Measurements from ENCODE around the gene CENPX.

Gene CENPX

GRCh38 chr17:82060001-82060380 is 37.3 kb upstream of the CENPX start:
- Histone ChIP-seq H3K36me3 (peaks cover 35 to 91% (median 85%) of the 10 kb centered on the region in 3 donors), H3K4me1 (peaks cover 0 to 19% (median 14%) of the 10 kb centered on the region in 4 donors), H3K27me3 (no peaks in the 10 kb centered on the region), H3K27ac (no peak overlapping the region), H3K4me3 (no peak overlapping the region), H3K9me3 (no peaks in the 10 kb centered on the region)
- TF ChIP-seq, protein P1, sequence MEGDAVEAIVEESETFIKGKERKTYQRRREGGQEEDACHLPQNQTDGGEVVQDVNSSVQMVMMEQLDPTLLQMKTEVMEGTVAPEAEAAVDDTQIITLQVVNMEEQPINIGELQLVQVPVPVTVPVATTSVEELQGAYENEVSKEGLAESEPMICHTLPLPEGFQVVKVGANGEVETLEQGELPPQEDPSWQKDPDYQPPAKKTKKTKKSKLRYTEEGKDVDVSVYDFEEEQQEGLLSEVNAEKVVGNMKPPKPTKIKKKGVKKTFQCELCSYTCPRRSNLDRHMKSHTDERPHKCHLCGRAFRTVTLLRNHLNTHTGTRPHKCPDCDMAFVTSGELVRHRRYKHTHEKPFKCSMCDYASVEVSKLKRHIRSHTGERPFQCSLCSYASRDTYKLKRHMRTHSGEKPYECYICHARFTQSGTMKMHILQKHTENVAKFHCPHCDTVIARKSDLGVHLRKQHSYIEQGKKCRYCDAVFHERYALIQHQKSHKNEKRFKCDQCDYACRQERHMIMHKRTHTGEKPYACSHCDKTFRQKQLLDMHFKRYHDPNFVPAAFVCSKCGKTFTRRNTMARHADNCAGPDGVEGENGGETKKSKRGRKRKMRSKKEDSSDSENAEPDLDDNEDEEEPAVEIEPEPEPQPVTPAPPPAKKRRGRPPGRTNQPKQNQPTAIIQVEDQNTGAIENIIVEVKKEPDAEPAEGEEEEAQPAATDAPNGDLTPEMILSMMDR (IDR thresholded peaks at IDR 0.05): no peak
- no peak for DNase-seq
- intact Hi-C loops (cut with DNase I; ENCODE audit: low total_unique reads): no loop called here

DNA sequence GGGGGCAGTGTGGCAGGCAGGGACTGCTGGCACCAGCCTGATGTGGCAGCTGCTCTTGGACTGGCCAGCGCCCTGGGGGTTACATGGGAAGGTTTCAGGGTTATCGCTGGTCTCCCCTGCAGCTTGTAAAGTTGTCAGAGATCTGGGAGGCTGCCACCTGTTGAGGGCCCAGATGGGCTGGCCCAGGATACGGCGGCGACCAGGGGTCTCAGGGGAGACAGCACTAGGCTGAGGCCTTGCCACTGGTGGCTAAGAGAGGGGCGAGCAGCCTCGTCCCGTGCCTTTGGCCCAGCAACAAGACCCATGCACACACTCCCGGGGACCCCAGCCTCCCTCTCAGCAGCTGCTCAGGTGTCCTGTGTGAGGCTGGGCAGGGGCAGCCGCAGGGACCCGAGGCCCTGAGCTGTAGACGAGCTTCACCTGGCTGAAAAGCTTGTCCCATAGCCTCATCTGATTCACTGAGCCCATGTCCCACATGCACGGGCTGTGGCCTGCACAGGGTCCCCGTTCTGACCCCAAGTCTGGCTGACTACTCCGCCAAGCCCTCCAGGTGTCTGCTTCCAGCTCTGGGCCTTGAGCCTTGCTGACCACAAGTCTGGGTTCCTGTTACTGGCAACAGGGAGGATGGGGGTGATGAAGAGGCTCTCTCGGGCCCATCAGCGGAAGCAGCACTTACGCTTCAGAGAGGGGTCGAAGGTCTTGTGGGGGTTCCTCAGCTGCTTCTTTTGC is 36.8 kb upstream of the CENPX start:
- no peak for DNase-seq
- no peaks in the 10 kb centered on the region for H3K9me3 ChIP-seq
- intact Hi-C loops (cut with DNase I; ENCODE audit: low total_unique reads): no loop called here
- no peaks in the 10 kb centered on the region for H3K27me3 ChIP-seq
- H3K27ac ChIP-seq: no peak overlapping the region
- H3K4me1 ChIP-seq: peaks cover 0 to 14% (median 8%) of the 10 kb centered on the region in 4 donors
- peaks cover 39 to 97% (median 90%) of the 10 kb centered on the region in 3 donors for H3K36me3 ChIP-seq
- H3K4me3 ChIP-seq: no peak overlapping the region
- TF ChIP-seq, protein P1 (IDR thresholded peaks at IDR 0.05): no peak

DNA sequence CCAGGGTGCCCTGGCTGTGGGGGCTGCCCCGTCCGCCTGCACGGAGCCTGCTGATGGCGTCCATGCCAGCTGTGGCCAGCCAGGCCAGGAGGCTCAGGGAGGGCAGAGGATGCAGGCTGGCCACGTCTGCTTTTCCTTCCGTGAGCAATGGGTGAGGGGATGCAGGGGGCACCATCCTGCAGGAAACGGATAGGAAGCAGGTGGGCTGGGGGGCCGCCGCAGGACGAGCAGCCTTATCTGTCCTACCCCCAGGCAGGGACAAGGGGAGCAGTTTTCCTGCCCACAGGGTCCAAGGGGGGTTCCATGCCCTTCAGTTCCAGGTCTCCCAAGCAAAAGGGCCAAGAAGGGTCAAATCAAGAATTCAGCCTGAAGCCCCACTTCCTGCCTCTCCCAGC is 36.2 kb upstream of the CENPX start:
- no peaks in the 10 kb centered on the region for H3K27me3 ChIP-seq
- intact Hi-C loops (cut with DNase I; ENCODE audit: low total_unique reads): no loop called here
- H3K4me1 ChIP-seq: peaks cover 0 to 13% (median 6%) of the 10 kb centered on the region in 4 donors
- H3K4me3 ChIP-seq: no peak overlapping the region
- TF ChIP-seq, protein P1 (IDR thresholded peaks at IDR 0.05): no peak
- peaks cover 45 to 100% (median 91%) of the 10 kb centered on the region in 3 donors for H3K36me3 ChIP-seq
- no peak for DNase-seq
- no peak overlapping the region for H3K27ac ChIP-seq
- no peaks in the 10 kb centered on the region for H3K9me3 ChIP-seq

GRCh38 chr17:82058230-82058854 is 35.7 kb upstream of the CENPX start:
- Histone ChIP-seq H3K27ac (no peak overlapping the region), H3K36me3 (peaks cover 45 to 100% (median 86%) of the 10 kb centered on the region in 3 donors), H3K9me3 (no peaks in the 10 kb centered on the region), H3K4me1 (peaks cover 0 to 13% (median 7%) of the 10 kb centered on the region in 4 donors), H3K27me3 (no peaks in the 10 kb centered on the region), H3K4me3 (no peak overlapping the region)
- no peak for DNase-seq
- TF ChIP-seq, protein P1 (IDR thresholded peaks at IDR 0.05): no peak
- intact Hi-C loops (cut with DNase I; ENCODE audit: low total_unique reads): no loop called here

- peaks cover 39 to 89% (median 77%) of the 10 kb centered on the region in 3 donors for H3K36me3 ChIP-seq
These were observed 34.3 kb upstream of the CENPX start for GRCh38 chr17:82056729-82057621.

More at GRCh38 chr17:82056729-82057621, 34.3 kb upstream of the CENPX start:
- Histone ChIP-seq H3K27ac (no peak overlapping the region), H3K9me3 (no peaks in the 10 kb centered on the region), H3K27me3 (no peaks in the 10 kb centered on the region), H3K4me1 (peaks cover 6 to 26% (median 18%) of the 10 kb centered on the region in 4 donors), H3K4me3 (no peak overlapping the region)
- TF ChIP-seq, protein P1 (IDR thresholded peaks at IDR 0.05): no peak
- intact Hi-C loops (cut with DNase I; ENCODE audit: low total_unique reads): no loop called here
- DNase-seq: no peak

All from tibial artery (tissue), 4 donors.